Peyer's patch (tissue), 4 donors: ENCODE data around the gene PRELID3B. TPM values are rescaled to one million over a fixed set of nuclear protein-coding genes. Genes with fewer than 3 reads are reported as not detected.

Experiments used
- DNase-seq, 3 donors: peaks; one replicate each; pipeline ENCODE4 v3.0.0-alpha.2; 2017 to 2019
- H3K27ac ChIP-seq, 4 donors: fragments of 200-600 bp; sonication (generic); one replicate each; pipeline ENCODE4 v1.5.1; 2016 to 2019
- H3K27me3 ChIP-seq, 2 donors: fragments of 200-600 bp; sonication (generic); one replicate each; pipeline ENCODE4 v1.5.1; 2019
- H3K36me3 ChIP-seq, 3 donors: fragments of 200-600 bp; sonication (generic); one replicate each; pipeline ENCODE4 v1.5.1; 2016 to 2019
- H3K4me1 ChIP-seq, 4 donors: fragments of 200-600 bp; sonication (generic); one replicate each; pipeline ENCODE4 v1.5.1; 2016 to 2019
- H3K4me3 ChIP-seq, 4 donors: fragments of 200-600 bp; sonication (generic); 1 replicate in 3 of 4; 2 replicates in 1 of 4; pipeline ENCODE4 v1.5.1; 2016 to 2019; ENCODE audit warnings: mild to moderate bottlenecking in 1 of 4
- H3K9me3 ChIP-seq, 4 donors: fragments of 200-600 bp; sonication (generic); one replicate each; pipeline ENCODE4 v1.5.1; 2016 to 2019; ENCODE audit warnings: mild to moderate bottlenecking in 1 of 4
- CTCF ChIP-seq, 6 experiments: fragments of 450-650 bp in 4 of 6; fragments of 200-600 bp in 2 of 6; sonication (generic) in 1 of 6; IDR thresholded peaks; one replicate each; pipeline ENCODE4 v1.5.1; 2017 to 2019; ENCODE audit warnings: antibody characterized with exemption in 6 of 6, mild to moderate bottlenecking in 3 of 6, moderate library complexity in 1 of 6
- POLR2A ChIP-seq, 2 donors: fragments of 450-650 bp; IDR thresholded peaks; one replicate each; pipeline ENCODE4 v1.5.1; 2017; ENCODE audit warnings: antibody characterized with exemption in 2 of 2, mild to moderate bottlenecking in 2 of 2, moderate library complexity in 2 of 2
- total RNA-seq, 4 donors: library from RNA; depleted of rRNA; stranded (reverse); fragments of >200 nt; gene quantifications; one replicate each; pipeline ENCODE4 v1.1.0, GENCODE V29; 2016

The PRELID3B gene
- total RNA-seq, 4 donors from 2014 or later, result 44.6 to 148 (median 86.5) TPM

- peak in 1 of 3 donors; percentile 61 for DNase-seq
- Histone ChIP-seq H3K9me3 (no peaks in the 10 kb centered on the region), H3K27me3 (no peaks in the 10 kb centered on the region), H3K27ac (peak overlapping the region; percentile 91 to 99 (median 94)), H3K4me1 (peaks cover 3 to 40% (median 28%) of the 10 kb centered on the region in 4 donors), H3K4me3 (peak overlapping the region; percentile 66 to 88 (median 81)), H3K36me3 (peaks cover 0 to 29% (median 0%) of the 10 kb centered on the region in 3 donors)
- TF ChIP-seq POLR2A (IDR thresholded peaks at IDR 0.05), result peak in 1 of 2 donors; percentile 20
- TF ChIP-seq CTCF (IDR thresholded peaks at IDR 0.05), result no peak
Observed at GRCh38 chr20:59006167-59006863, 36.3 kb downstream of the PRELID3B start.

- Histone ChIP-seq H3K4me3 (peak overlapping the region; percentile 66 to 88 (median 81)), H3K27ac (peak overlapping the region; percentile 91 to 99 (median 94)), H3K9me3 (no peaks in the 10 kb centered on the region), H3K36me3 (peaks cover 0 to 36% (median 0%) of the 10 kb centered on the region in 3 donors), H3K4me1 (peaks cover 3 to 40% (median 28%) of the 10 kb centered on the region in 4 donors), H3K27me3 (no peaks in the 10 kb centered on the region)
- DNase-seq, result no peak
- TF ChIP-seq CTCF (IDR thresholded peaks at IDR 0.05) (no peak), POLR2A (IDR thresholded peaks at IDR 0.05) (no peak)
Observed at GRCh38 chr20:59005523-59006166, 36.9 kb downstream of the PRELID3B start.

GRCh38 chr20:59004763-59005522 lies 37.6 kb downstream of the PRELID3B start:
- peaks cover 0 to 43% (median 0%) of the 10 kb centered on the region in 3 donors for H3K36me3 ChIP-seq
- TF ChIP-seq POLR2A (IDR thresholded peaks at IDR 0.05) (peak in 1 of 2 donors; percentile 40), CTCF (IDR thresholded peaks at IDR 0.05) (no peak)
- H3K4me1 ChIP-seq, result peaks cover 3 to 40% (median 28%) of the 10 kb centered on the region in 4 donors
- peak; percentile 84 to 92 (median 86) for DNase-seq
- peak overlapping the region; percentile 66 to 88 (median 81) for H3K4me3 ChIP-seq
- no peaks in the 10 kb centered on the region for H3K9me3 ChIP-seq
- H3K27ac ChIP-seq, result peak overlapping the region; percentile 91 to 99 (median 94)
- H3K27me3 ChIP-seq, result no peaks in the 10 kb centered on the region

GRCh38 chr20:59004493-59004762 lies 38.2 kb downstream of the PRELID3B start:
- H3K9me3 ChIP-seq, result no peaks in the 10 kb centered on the region
- H3K4me1 ChIP-seq, result peaks cover 3 to 40% (median 28%) of the 10 kb centered on the region in 4 donors

More at GRCh38 chr20:59004493-59004762, 38.2 kb downstream of the PRELID3B start:
- Histone ChIP-seq H3K27ac (peak overlapping the region; percentile 91 to 99 (median 94)), H3K27me3 (no peaks in the 10 kb centered on the region), H3K4me3 (peak overlapping the region; percentile 66 to 88 (median 81)), H3K36me3 (peaks cover 0 to 48% (median 0%) of the 10 kb centered on the region in 3 donors)
- DNase-seq, result no peak
- no peak for TF ChIP-seq POLR2A (IDR thresholded peaks at IDR 0.05)
- no peak for TF ChIP-seq CTCF (IDR thresholded peaks at IDR 0.05)
